Measurements from ENCODE around the gene CERS6.

GRCh38 chr2:168729455-168729854 is 273.4 kb downstream of the CERS6 start:
- TF ChIP-seq EZH2 (IDR thresholded peaks at IDR 0.05; ENCODE audit: insufficient read depth, poor library complexity, severe bottlenecking) (no peak), EZH2phosphoT487 (IDR thresholded peaks at IDR 0.05; ENCODE audit: insufficient read depth, low read depth) (no peak)
